H1 (cell line): ENCODE measurements around the gene HK1. TPM values are rescaled to one million over a fixed set of nuclear protein-coding genes. Genes with fewer than 3 reads are reported as not detected.
A peak's percentile ranks its signal among the peaks of the same experiment; 100 is the strongest.

Experiments
- CTCF ChIA-PET: fragments of 300-600 bp; sonication (Branson Sonifier 250); formaldehyde crosslinking; loops from one replicate; lab custom pipeline; 2021; ENCODE audit not compliant: partially characterized antibody; lab: Charles Lee
- POLR2A ChIA-PET: fragments of 300-600 bp; sonication (Branson Sonifier 250); formaldehyde crosslinking; loops from one replicate; lab custom pipeline; 2021; ENCODE audit warnings: inconsistent platforms; ENCODE audit not compliant: partially characterized antibody; lab: Charles Lee
- DNase-seq, 2 experiments: peaks; one replicate each; pipeline versions ENCODE4 v3.0.0 to v3.0.0-alpha.2; 2010 to 2022; ENCODE audit warnings: low spot score in 2 of 2, low read depth in 1 of 2, mixed read lengths in 1 of 2
- FAIRE-seq: peaks from 2 replicates; lab custom pipeline; 2011; peaks lifted over from hg19 to GRCh38; lab: Jason Lieb, UNC
- H2AFZ ChIP-seq: 2 replicates; pipeline ENCODE4 v1.8.1; 2012; ENCODE audit warnings: low read length, inconsistent platforms
- H2AK5ac ChIP-seq: 2 replicates; pipeline ENCODE4 v1.6.1; 2013; ENCODE audit warnings: low read depth, low read length
- H2BK120ac ChIP-seq: replicated peaks from 2 replicates; pipeline ENCODE3; 2013; ENCODE audit warnings: low read depth, low read length, inconsistent platforms
- H2BK12ac ChIP-seq: 2 replicates; pipeline ENCODE4 v1.6.1; 2013; ENCODE audit warnings: low read depth, low read length
- H2BK15ac ChIP-seq: 2 replicates; pipeline ENCODE4 v1.6.1; 2013; ENCODE audit warnings: low read length
- H2BK20ac ChIP-seq: 2 replicates; pipeline ENCODE4 v1.6.1; 2013; ENCODE audit warnings: low read length
- H2BK5ac ChIP-seq: 2 replicates; pipeline ENCODE4 v1.6.1; 2013; ENCODE audit warnings: low read depth, low read length
- H3K14ac ChIP-seq: 2 replicates; pipeline ENCODE4 v1.6.1; 2013; ENCODE audit warnings: inconsistent platforms; ENCODE audit not compliant: insufficient read length
- H3K18ac ChIP-seq: 2 replicates; pipeline ENCODE4 v1.6.1; 2013; ENCODE audit warnings: low read length; ENCODE audit errors: extremely low read depth
- H3K23ac ChIP-seq: 2 replicates; pipeline ENCODE4 v1.6.1; 2013; ENCODE audit warnings: inconsistent platforms; ENCODE audit not compliant: insufficient read length
- H3K23me2 ChIP-seq: 2 replicates; pipeline ENCODE4 v1.6.1; 2013; ENCODE audit warnings: low read depth, low read length
- H3K27ac ChIP-seq: 2 replicates; pipeline ENCODE4 v1.6.1; 2011; ENCODE audit warnings: low read depth, low read length, inconsistent platforms
- H3K27me3 ChIP-seq, 4 experiments: replicated peaks in 1 of 4; 1 replicate in 1 of 4; 2 replicates in 3 of 4; pipeline versions ENCODE4 v1.6.1 to v1.8.1; 2011 to 2013; ENCODE audit warnings: low read length in 3 of 4, mild to moderate bottlenecking in 3 of 4, inconsistent platforms in 2 of 4, mixed read lengths in 2 of 4, moderate library complexity in 1 of 4; ENCODE audit not compliant: control insufficient read depth in 3 of 4, insufficient read depth in 3 of 4; ENCODE audit errors: extremely low read depth in 1 of 4
- H3K36me3 ChIP-seq, 4 experiments: 2 replicates each; pipeline versions ENCODE4 v1.6.1 to v1.8.1; 2011 to 2013; ENCODE audit warnings: mild to moderate bottlenecking in 4 of 4, low read length in 3 of 4, moderate library complexity in 2 of 4, control low read depth in 1 of 4, inconsistent platforms in 1 of 4; ENCODE audit not compliant: insufficient read depth in 4 of 4, control insufficient read depth in 2 of 4
- H3K4ac ChIP-seq: replicated peaks from 2 replicates; pipeline ENCODE3; 2013; ENCODE audit warnings: low read length, low read depth, mixed read lengths, inconsistent platforms; ENCODE audit not compliant: insufficient read length
- H3K4me1 ChIP-seq, 4 experiments: replicated peaks in 1 of 4; 1 replicate in 1 of 4; 2 replicates in 3 of 4; pipeline versions ENCODE4 v1.6.1 to v1.8.1; 2011 to 2013; ENCODE audit warnings: low read length in 3 of 4, inconsistent platforms in 2 of 4, mixed read lengths in 1 of 4; ENCODE audit not compliant: insufficient read depth in 4 of 4, control insufficient read depth in 3 of 4
- H3K4me2 ChIP-seq, 2 experiments: 2 replicates each; pipeline versions ENCODE4 v1.6.1 to v1.8.1; 2011 to 2013; ENCODE audit warnings: low read depth in 2 of 2, low read length in 2 of 2, control low read depth in 1 of 2, inconsistent platforms in 1 of 2, mild to moderate bottlenecking in 1 of 2; ENCODE audit not compliant: insufficient read depth in 1 of 2
- H3K4me3 ChIP-seq, 4 experiments: fragments of 200-600, 300-600 bp in 1 of 4; sonication (generic), shearing (Covaris generic), sonication (Bioruptor Twin) in 1 of 4; 2 replicates each; pipeline versions ENCODE4 v1.5.1 to v1.8.1; 2011 to 2016; ENCODE audit warnings: low read length in 4 of 4, low read depth in 3 of 4, control low read depth in 2 of 4, inconsistent platforms in 2 of 4, mild to moderate bottlenecking in 2 of 4, mixed read lengths in 1 of 4, moderate library complexity in 1 of 4; ENCODE audit not compliant: insufficient read depth in 2 of 4; ENCODE audit errors: extremely low read depth in 1 of 4
- H3K56ac ChIP-seq: replicated peaks from 2 replicates; pipeline ENCODE3; 2013; ENCODE audit warnings: low read depth, mild to moderate bottlenecking, mixed read lengths, low read length, inconsistent platforms; ENCODE audit not compliant: insufficient read length
- H3K79me1 ChIP-seq: 2 replicates; pipeline ENCODE4 v1.6.1; 2013; ENCODE audit warnings: low read depth, low read length, control low read depth
- H3K79me2 ChIP-seq, 2 experiments: 2 replicates each; pipeline versions ENCODE4 v1.6.1 to v1.8.1; 2012 to 2013; ENCODE audit warnings: low read length in 2 of 2, mild to moderate bottlenecking in 2 of 2, inconsistent platforms in 1 of 2; ENCODE audit not compliant: insufficient read depth in 2 of 2, control insufficient read depth in 1 of 2
- H3K9ac ChIP-seq, 4 experiments: replicated peaks in 1 of 4; 1 replicate in 1 of 4; 2 replicates in 3 of 4; pipeline versions ENCODE4 v1.6.1 to v1.8.1; 2011 to 2013; ENCODE audit warnings: low read depth in 3 of 4, low read length in 3 of 4, control low read depth in 2 of 4, mild to moderate bottlenecking in 2 of 4, moderate library complexity in 2 of 4, inconsistent platforms in 1 of 4; ENCODE audit errors: extremely low read depth in 1 of 4
- H3K9me3 ChIP-seq, 2 experiments: 2 replicates each; pipeline versions ENCODE4 v1.6.1 to v1.8.1; 2012 to 2013; ENCODE audit warnings: mild to moderate bottlenecking in 2 of 2, moderate library complexity in 2 of 2, control low read depth in 1 of 2, inconsistent platforms in 1 of 2, low read depth in 1 of 2, low read length in 1 of 2, mixed read lengths in 1 of 2; ENCODE audit not compliant: insufficient read depth in 2 of 2
- H4K20me1 ChIP-seq, 2 experiments: replicated peaks in 1 of 2; 2 replicates each; pipeline versions ENCODE3 to v1.8.1; 2011 to 2013; ENCODE audit warnings: inconsistent platforms in 2 of 2, low read length in 2 of 2, mild to moderate bottlenecking in 1 of 2; ENCODE audit not compliant: insufficient read depth in 2 of 2, control insufficient read depth in 1 of 2
- H4K5ac ChIP-seq: 2 replicates; pipeline ENCODE4 v1.6.1; 2013; ENCODE audit warnings: low read length, low read depth, mixed read lengths, inconsistent platforms; ENCODE audit not compliant: insufficient read length
- H4K8ac ChIP-seq: 2 replicates; pipeline ENCODE4 v1.8.0; 2013; ENCODE audit warnings: mild to moderate bottlenecking, moderate library complexity, low read length, inconsistent platforms; ENCODE audit not compliant: insufficient read depth; ENCODE audit errors: extremely low read depth
- H4K91ac ChIP-seq: replicated peaks from 2 replicates; pipeline ENCODE3; 2013; ENCODE audit warnings: low read length, mixed read lengths, inconsistent platforms; ENCODE audit not compliant: insufficient read length
- EP300 ChIP-seq, 2 experiments: IDR thresholded peaks; 1 replicate in 1 of 2; 2 replicates in 1 of 2; pipeline ENCODE4 v1.6.1; 2011 to 2012; ENCODE audit warnings: low read depth in 2 of 2, low read length in 2 of 2, mild to moderate bottlenecking in 2 of 2, borderline replicate concordance in 1 of 2, inconsistent platforms in 1 of 2, moderate library complexity in 1 of 2
- HDAC2 ChIP-seq, 2 experiments: fragments of 300-600 bp in 1 of 2; sonication (generic) in 1 of 2; IDR thresholded peaks; 2 replicates each; pipeline ENCODE4 v1.6.1; 2011 to 2012; ENCODE audit warnings: low read depth in 2 of 2, low read length in 2 of 2, mild to moderate bottlenecking in 2 of 2, moderate library complexity in 2 of 2, borderline replicate concordance in 1 of 2, inconsistent platforms in 1 of 2
- KDM5A ChIP-seq: fragments of 200-600 bp; IDR thresholded peaks from 2 replicates; pipeline ENCODE4 v1.7.1; 2012; ENCODE audit warnings: mild to moderate bottlenecking, low read length, inconsistent platforms, mixed read lengths
- POU5F1 ChIP-seq: IDR thresholded peaks from 2 replicates; pipeline ENCODE4 v1.6.1; 2011; ENCODE audit warnings: low read depth, mild to moderate bottlenecking, low read length, moderate library complexity
- RBBP5 ChIP-seq: IDR thresholded peaks from 2 replicates; pipeline ENCODE4 v1.7.1; 2012; ENCODE audit warnings: low read depth, mild to moderate bottlenecking, inconsistent platforms, low read length, moderate library complexity, borderline replicate concordance
- RFX5 ChIP-seq: IDR thresholded peaks from 2 replicates; pipeline ENCODE4 v1.6.1; 2011; ENCODE audit warnings: low read depth, low read length, improper control_type of control experiment, borderline replicate concordance
- SAP30 ChIP-seq: fragments of 300-600 bp; sonication (generic); IDR thresholded peaks from 2 replicates; pipeline ENCODE4 v1.7.1; 2012; ENCODE audit warnings: low read length, moderate library complexity, mild to moderate bottlenecking, inconsistent platforms; ENCODE audit not compliant: insufficient read depth, insufficient replicate concordance
- SP1 ChIP-seq: IDR thresholded peaks from 2 replicates; pipeline ENCODE4 v1.6.1; 2011; ENCODE audit warnings: low read depth, low read length
- TAF7 ChIP-seq: optimal IDR thresholded peaks from 2 replicates; pipeline ENCODE3; 2011; ENCODE audit warnings: low read depth, mild to moderate bottlenecking, inconsistent platforms, low read length, moderate library complexity, borderline replicate concordance
- TBP ChIP-seq: IDR thresholded peaks from 2 replicates; pipeline ENCODE4 v1.6.1; 2011; ENCODE audit warnings: low read depth, low read length, improper control_type of control experiment
- WGBS, 2 experiments: shearing (Covaris generic) in 1 of 2; methylation state at CpG; one replicate each; pipeline versions ENCODE4 v1.1.6 to v1.1.7; 2013 to 2015; ENCODE audit warnings: low lambda C conversion rate in 2 of 2, mixed read lengths in 2 of 2, inconsistent platforms in 1 of 2, low coverage in 1 of 2, missing lambda C conversion rate in 1 of 2; ENCODE audit not compliant: insufficient replicate concordance in 2 of 2, insufficient coverage in 1 of 2, insufficient read length in 1 of 2; ENCODE audit errors: extremely low coverage in 1 of 2, missing lambda C conversion rate in 1 of 2; 5-methylcytosine and 5-hydroxymethylcytosine counted together
- polyA plus RNA-seq, 7 experiments: library from polyadenylated mRNA; depleted of rRNA in 3 of 7; stranded (reverse) in 5 of 7; unstranded in 2 of 7; fragments of >200 nt in 5 of 7; fragments of 200-250 nt in 2 of 7; gene quantifications; 1 replicate in 5 of 7; 2 replicates in 1 of 7; 4 replicates in 1 of 7; pipeline versions ENCODE4 v1.2.1 to v1.2.3, GENCODE V29; 2011 to 2013; ENCODE audit warnings: missing spikeins in 2 of 7, mixed read lengths in 2 of 7
- total RNA-seq: library from RNA; stranded (reverse); fragmentation: NEBNext Ultra II Directional; extraction: Animal tissue kit (Norgen Biotek cat#: 25700); gene quantifications from 2 replicates; pipeline ENCODE4 v1.2.1, GENCODE V29; 2021
- TF ChIP-seq, protein P1 (sequence below), 3 experiments: IDR thresholded peaks; 1 replicate in 2 of 3; 2 replicates in 1 of 3; pipeline versions ENCODE4 v1.5.1 to v1.6.1; 2011; ENCODE audit warnings: low read length in 3 of 3, mild to moderate bottlenecking in 3 of 3, inconsistent platforms in 2 of 3, low read depth in 1 of 3, moderate library complexity in 1 of 3; ENCODE audit not compliant: insufficient read depth in 1 of 3; ENCODE audit errors: control extremely low read depth in 1 of 3

Gene HK1
- total and polyA plus RNA-seq, 2 of the 8 experiments (the other 6 are each of a cell fraction or from before 2014, with no cell fraction given) = 55.8 to 247 TPM

DNA sequence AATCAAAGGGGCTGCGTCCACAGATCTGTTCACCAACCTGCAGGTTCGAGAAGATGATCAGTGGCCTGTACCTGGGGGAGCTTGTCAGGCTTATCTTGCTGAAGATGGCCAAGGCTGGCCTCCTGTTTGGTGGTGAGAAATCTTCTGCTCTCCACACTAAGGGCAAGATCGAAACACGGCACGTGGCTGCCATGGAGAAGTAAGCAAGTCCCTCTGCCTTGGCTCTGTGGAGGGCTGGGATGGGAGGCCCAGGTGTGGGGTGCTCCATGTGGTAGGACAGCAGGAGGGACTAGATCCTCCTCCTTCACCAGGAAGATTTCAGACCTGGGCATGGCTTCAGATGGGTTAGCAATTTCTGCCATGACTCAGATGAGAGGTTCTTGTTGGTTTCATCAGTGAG, 32.3 kb upstream of the HK1 start:
- no peak overlapping the region for H3K9ac ChIP-seq
- H4K91ac ChIP-seq = no peak overlapping the region
- no peak overlapping the region for H2BK20ac ChIP-seq
- no peak overlapping the region for H2AFZ ChIP-seq
- H3K4ac ChIP-seq = no peak overlapping the region
- no peak overlapping the region for H2AK5ac ChIP-seq
- no peak overlapping the region for H4K8ac ChIP-seq
- H2BK5ac ChIP-seq = no peak overlapping the region
- no peaks in the 10 kb centered on the region for H4K20me1 ChIP-seq
- ChIA-PET CTCF (interaction anchor here (0.8 to 2.1 kb wide), 9 partner anchors 8 to 165 kb away, joined by 3 to 10 read pairs (median 3); no protein-coding TSS in a partner anchor), POLR2A (no interaction called here)
- no peak overlapping the region for H3K14ac ChIP-seq
- no peak overlapping the region for H4K5ac ChIP-seq
- 82% methylated on average over 5 of the region's 5 CpGs; no CpG with 5 or more reads in 1 of the 2 experiments for whole genome bisulfite sequencing, 2 experiments
- no peak overlapping the region for H3K23ac ChIP-seq
- H3K27me3 ChIP-seq = no peaks in the 10 kb centered on the region
- H3K56ac ChIP-seq = no peak overlapping the region
- H3K18ac ChIP-seq = no peak overlapping the region
- no peaks in the 10 kb centered on the region for H3K36me3 ChIP-seq
- no peak overlapping the region for H2BK120ac ChIP-seq
- H3K27ac ChIP-seq = no peak overlapping the region
- H3K9me3 ChIP-seq = no peaks in the 10 kb centered on the region
- DNase-seq (no peak), FAIRE-seq (no peak)
- H3K4me3 ChIP-seq = no peak overlapping the region
- H3K79me2 ChIP-seq = no peaks in the 10 kb centered on the region
- peak overlapping the region; percentile 21; the same call in 1 of the 2 replicates for H2BK15ac ChIP-seq
- H3K4me2 ChIP-seq = no peak overlapping the region
- H3K4me1 ChIP-seq = no peaks in the 10 kb centered on the region; a peak in 1 of 7 replicates
- H3K23me2 ChIP-seq = no peaks in the 10 kb centered on the region
- no peaks in the 10 kb centered on the region for H3K79me1 ChIP-seq
- no peak overlapping the region for H2BK12ac ChIP-seq
- TF ChIP-seq TBP = no peak
- no peak for TF ChIP-seq SAP30
- no peak for TF ChIP-seq POU5F1
- TF ChIP-seq TAF7 = no peak
- TF ChIP-seq HDAC2 (IDR thresholded peaks at IDR 0.05; ENCODE audit: borderline replicate concordance in 1 of 2, low read depth in 2 of 2, low read length in 2 of 2) = no peak
- TF ChIP-seq RBBP5 = no peak
- no peak for TF ChIP-seq SP1
- TF ChIP-seq KDM5A = no peak
- TF ChIP-seq EP300 (IDR thresholded peaks at IDR 0.05; ENCODE audit: borderline replicate concordance in 1 of 2, low read depth in 2 of 2, low read length in 2 of 2) = no peak
- TF ChIP-seq, protein P1, sequence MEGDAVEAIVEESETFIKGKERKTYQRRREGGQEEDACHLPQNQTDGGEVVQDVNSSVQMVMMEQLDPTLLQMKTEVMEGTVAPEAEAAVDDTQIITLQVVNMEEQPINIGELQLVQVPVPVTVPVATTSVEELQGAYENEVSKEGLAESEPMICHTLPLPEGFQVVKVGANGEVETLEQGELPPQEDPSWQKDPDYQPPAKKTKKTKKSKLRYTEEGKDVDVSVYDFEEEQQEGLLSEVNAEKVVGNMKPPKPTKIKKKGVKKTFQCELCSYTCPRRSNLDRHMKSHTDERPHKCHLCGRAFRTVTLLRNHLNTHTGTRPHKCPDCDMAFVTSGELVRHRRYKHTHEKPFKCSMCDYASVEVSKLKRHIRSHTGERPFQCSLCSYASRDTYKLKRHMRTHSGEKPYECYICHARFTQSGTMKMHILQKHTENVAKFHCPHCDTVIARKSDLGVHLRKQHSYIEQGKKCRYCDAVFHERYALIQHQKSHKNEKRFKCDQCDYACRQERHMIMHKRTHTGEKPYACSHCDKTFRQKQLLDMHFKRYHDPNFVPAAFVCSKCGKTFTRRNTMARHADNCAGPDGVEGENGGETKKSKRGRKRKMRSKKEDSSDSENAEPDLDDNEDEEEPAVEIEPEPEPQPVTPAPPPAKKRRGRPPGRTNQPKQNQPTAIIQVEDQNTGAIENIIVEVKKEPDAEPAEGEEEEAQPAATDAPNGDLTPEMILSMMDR (IDR thresholded peaks at IDR 0.05; ENCODE audit: control extremely low read depth in 1 of 3, insufficient read depth in 1 of 3, low read depth in 1 of 3, low read length in 3 of 3) = no peak
- TF ChIP-seq RFX5 = no peak
